H9 (cell line): ENCODE measurements around the gene RYR3. TPM values are rescaled to one million over a fixed set of nuclear protein-coding genes. Genes with fewer than 3 reads are reported as not detected.

Experiments
- DNase-seq: peaks from one replicate; pipeline ENCODE4 v3.0.0-alpha.2; 2017
- H2AFZ ChIP-seq: one replicate; pipeline ENCODE4 v1.6.1; 2013; ENCODE audit warnings: mild to moderate bottlenecking, low read length, control low read depth, moderate library complexity
- H2AK5ac ChIP-seq: 2 replicates; pipeline ENCODE4 v1.6.1; 2013; ENCODE audit warnings: low read length, control low read depth, mixed read lengths; ENCODE audit not compliant: insufficient read length
- H2BK120ac ChIP-seq: one replicate; pipeline ENCODE4 v1.6.1; 2013; ENCODE audit warnings: low read depth, mild to moderate bottlenecking, low read length, control low read depth, inconsistent platforms; ENCODE audit not compliant: poor library complexity, severe bottlenecking
- H2BK12ac ChIP-seq: 2 replicates; pipeline ENCODE4 v1.6.1; 2013; ENCODE audit warnings: low read length, control low read depth, mixed read lengths, low read depth; ENCODE audit not compliant: insufficient read length
- H2BK15ac ChIP-seq: 2 replicates; pipeline ENCODE4 v1.6.1; 2013; ENCODE audit warnings: low read depth, low read length, control low read depth
- H2BK20ac ChIP-seq: one replicate; pipeline ENCODE4 v1.6.1; 2013; ENCODE audit warnings: low read depth, mild to moderate bottlenecking, low read length, control low read depth, inconsistent platforms; ENCODE audit not compliant: poor library complexity, severe bottlenecking
- H2BK5ac ChIP-seq: 2 replicates; pipeline ENCODE4 v1.6.1; 2013; ENCODE audit warnings: low read length, control low read depth, mixed read lengths; ENCODE audit not compliant: insufficient read length
- H3K14ac ChIP-seq: 2 replicates; pipeline ENCODE4 v1.6.1; 2013; ENCODE audit warnings: low read length, control low read depth; ENCODE audit not compliant: insufficient read depth
- H3K18ac ChIP-seq: 2 replicates; pipeline ENCODE4 v1.6.1; 2013; ENCODE audit warnings: low read depth, mild to moderate bottlenecking, mixed read lengths, low read length, control low read depth; ENCODE audit not compliant: insufficient read length
- H3K23ac ChIP-seq: 2 replicates; pipeline ENCODE4 v1.6.1; 2013; ENCODE audit warnings: low read length, control low read depth, mixed read lengths, low read depth; ENCODE audit not compliant: insufficient read length
- H3K23me2 ChIP-seq: 2 replicates; pipeline ENCODE4 v1.6.1; 2013; ENCODE audit warnings: low read depth, mild to moderate bottlenecking, mixed read lengths, low read length, control low read depth; ENCODE audit not compliant: insufficient read length, poor library complexity, severe bottlenecking
- H3K27ac ChIP-seq: 2 replicates; pipeline ENCODE4 v1.5.1; 2013; ENCODE audit warnings: low read length, control low read depth, mixed read lengths, low read depth; ENCODE audit not compliant: insufficient read length
- H3K27me3 ChIP-seq: 2 replicates; pipeline ENCODE4 v1.6.1; 2013; ENCODE audit warnings: low read length, control low read depth, inconsistent platforms; ENCODE audit not compliant: insufficient read depth
- H3K4ac ChIP-seq: 2 replicates; pipeline ENCODE4 v1.6.1; 2013; ENCODE audit warnings: low read depth, mild to moderate bottlenecking, control low read depth, inconsistent platforms, low read length, moderate library complexity
- H3K4me1 ChIP-seq: 2 replicates; pipeline ENCODE4 v1.6.1; 2013; ENCODE audit warnings: low read length, control low read depth, inconsistent platforms; ENCODE audit not compliant: insufficient read depth
- H3K4me2 ChIP-seq: 2 replicates; pipeline ENCODE4 v1.6.1; 2013; ENCODE audit warnings: low read length, control low read depth, mixed read lengths; ENCODE audit not compliant: insufficient read length, insufficient read depth
- H3K56ac ChIP-seq: 2 replicates; pipeline ENCODE4 v1.6.1; 2013; ENCODE audit warnings: low read depth, mild to moderate bottlenecking, mixed read lengths, low read length, control low read depth; ENCODE audit not compliant: insufficient read length
- H3K79me1 ChIP-seq: 2 replicates; pipeline ENCODE4 v1.6.1; 2013; ENCODE audit warnings: low read depth, mild to moderate bottlenecking, moderate library complexity, low read length, control low read depth, inconsistent platforms; ENCODE audit not compliant: insufficient read depth, poor library complexity, severe bottlenecking
- H3K79me2 ChIP-seq: 2 replicates; pipeline ENCODE4 v1.6.1; 2013; ENCODE audit warnings: low read length, control low read depth, inconsistent platforms; ENCODE audit not compliant: insufficient read depth
- H3K9ac ChIP-seq: 2 replicates; pipeline ENCODE4 v1.6.1; 2013; ENCODE audit warnings: low read length, control low read depth, mixed read lengths; ENCODE audit not compliant: insufficient read length; ENCODE audit errors: extremely low read depth
- H3K9me3 ChIP-seq: one replicate; pipeline ENCODE4 v1.6.1; 2013; ENCODE audit warnings: low read depth, low read length, inconsistent platforms; ENCODE audit not compliant: control insufficient read depth
- H3T11ph ChIP-seq: one replicate; pipeline ENCODE4 v1.6.1; 2013; ENCODE audit warnings: mild to moderate bottlenecking, low read length, control low read depth, inconsistent platforms
- H4K20me1 ChIP-seq: one replicate; pipeline ENCODE4 v1.6.1; 2013; ENCODE audit not compliant: control insufficient read depth, insufficient read length, insufficient read depth
- H4K5ac ChIP-seq: 2 replicates; pipeline ENCODE4 v1.6.1; 2013; ENCODE audit warnings: low read depth, mild to moderate bottlenecking, mixed read lengths, low read length, control low read depth; ENCODE audit not compliant: insufficient read length
- H4K8ac ChIP-seq: replicated peaks from 2 replicates; pipeline ENCODE4 v1.6.1; 2013; ENCODE audit warnings: low read length, control low read depth, mixed read lengths, low read depth; ENCODE audit not compliant: insufficient read length
- H4K91ac ChIP-seq: 2 replicates; pipeline ENCODE4 v1.6.1; 2013; ENCODE audit warnings: low read depth, mild to moderate bottlenecking, moderate library complexity, mixed read lengths, low read length, control low read depth; ENCODE audit not compliant: insufficient read length
- H3K27ac Mint-ChIP-seq, 3 experiments: 2 replicates in 2 of 3; 3 replicates in 1 of 3; pipeline ENCODE4 v1.8.0; 2020 to 2021; ENCODE audit warnings: mixed read lengths in 3 of 3, mild to moderate bottlenecking in 1 of 3, moderate library complexity in 1 of 3
- H3K27me3 Mint-ChIP-seq: 2 replicates; pipeline ENCODE4 v1.8.0; 2021; ENCODE audit warnings: low read depth, mild to moderate bottlenecking, moderate library complexity, mixed read lengths
- H3K36me3 Mint-ChIP-seq, 3 experiments: 2 replicates in 2 of 3; 3 replicates in 1 of 3; pipeline ENCODE4 v1.8.0; 2020 to 2021; ENCODE audit warnings: low read depth in 3 of 3, mixed read lengths in 3 of 3; ENCODE audit not compliant: insufficient read depth in 1 of 3
- H3K4me1 Mint-ChIP-seq, 2 experiments: 2 replicates each; pipeline ENCODE4 v1.8.0; 2020; ENCODE audit warnings: mixed read lengths in 2 of 2
- H3K4me3 Mint-ChIP-seq, 2 experiments: 2 replicates in 1 of 2; 3 replicates in 1 of 2; pipeline ENCODE4 v1.8.0; 2020 to 2021; ENCODE audit warnings: mild to moderate bottlenecking in 2 of 2, mixed read lengths in 2 of 2, moderate library complexity in 1 of 2
- H3K9me3 Mint-ChIP-seq, 2 experiments: 2 replicates in 1 of 2; 3 replicates in 1 of 2; pipeline ENCODE4 v1.8.0; 2020; ENCODE audit warnings: mild to moderate bottlenecking in 2 of 2, mixed read lengths in 2 of 2, moderate library complexity in 1 of 2
- WGBS: extraction: QIAGEN DNeasy Blood & Tissue Kit; methylation state at CpG from one replicate; pipeline ENCODE4 v1.1.7; 2013; ENCODE audit warnings: missing lambda C conversion rate, low lambda C conversion rate, mixed read lengths; ENCODE audit not compliant: insufficient read length; ENCODE audit errors: extremely low coverage; 5-methylcytosine and 5-hydroxymethylcytosine counted together
- total RNA-seq: library from RNA; stranded (reverse); gene quantifications from 2 replicates; pipeline ENCODE4 v1.2.1, GENCODE V29; 2021
- TF ChIP-seq, protein P1 (sequence below): fragments of 200-600 bp; sonication (generic); conservative IDR thresholded peaks from 3 replicates; pipeline ENCODE4 v1.8.0; 2021; ENCODE audit warnings: antibody characterized with exemption, mild to moderate bottlenecking

Gene RYR3
- total RNA-seq, 1 experiment from 2014 or later = 0.85 TPM

DNA sequence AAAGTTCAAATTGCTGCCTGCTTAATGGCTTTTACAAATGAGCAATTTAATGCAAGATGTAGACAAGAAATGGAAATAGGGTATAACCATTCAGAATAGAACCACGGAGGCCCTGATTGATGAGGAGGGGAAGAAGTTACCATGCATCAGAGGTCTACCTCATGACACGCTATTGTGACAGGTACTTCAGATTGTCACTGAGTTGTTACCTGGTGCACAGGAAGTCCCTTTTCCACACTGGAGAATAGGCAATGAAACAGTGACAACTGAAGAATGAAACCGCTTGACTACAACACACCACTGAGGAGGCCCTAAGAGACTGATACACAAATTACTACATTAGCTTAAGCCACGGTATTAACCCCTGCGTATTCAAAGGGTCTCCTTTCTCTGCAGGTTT lies 251.2 kb downstream of the RYR3 start:
- Histone ChIP-seq H3K79me2 (no peaks in the 10 kb centered on the region), H2BK20ac (no peak overlapping the region), H4K8ac (no peak overlapping the region), H2BK5ac (no peak overlapping the region), H2BK15ac (no peak overlapping the region), H3K4me2 (no peak overlapping the region), H3K23ac (no peak overlapping the region), H2BK12ac (no peak overlapping the region), H3K9ac (no peak overlapping the region), H3K79me1 (no peaks in the 10 kb centered on the region), H2BK120ac (no peak overlapping the region), H3K27me3 (no peaks in the 10 kb centered on the region), H3K18ac (no peak overlapping the region), H2AK5ac (no peak overlapping the region), H4K91ac (no peak overlapping the region), H3K14ac (no peak overlapping the region), H3K23me2 (no peaks in the 10 kb centered on the region), H2AFZ (no peak overlapping the region), H3K4me1 (peaks cover 8% of the 10 kb centered on the region; the same call in 1 of the 2 replicates), H3K27ac (no peak overlapping the region), H3T11ph (no peak overlapping the region), H4K5ac (no peak overlapping the region), H3K4ac (no peak overlapping the region), H4K20me1 (no peaks in the 10 kb centered on the region), H3K9me3 (no peaks in the 10 kb centered on the region), H3K56ac (no peak overlapping the region)
- Mint-ChIP-seq H3K36me3 (no peaks in the 10 kb centered on the region; a peak in 1 of 7 replicates), H3K4me3 (no peak overlapping the region), H3K27ac (peak overlapping the region in 2 of 3 experiments; percentile 18 to 57; a peak in 2 of 7 replicates), H3K27me3 (peaks cover 3% of the 10 kb centered on the region; the same call in 1 of the 2 replicates), H3K4me1 (peaks cover 30 to 33% of the 10 kb centered on the region in 2 experiments), H3K9me3 (no peaks in the 10 kb centered on the region; a peak in 2 of 5 replicates)
- TF ChIP-seq, protein P1, sequence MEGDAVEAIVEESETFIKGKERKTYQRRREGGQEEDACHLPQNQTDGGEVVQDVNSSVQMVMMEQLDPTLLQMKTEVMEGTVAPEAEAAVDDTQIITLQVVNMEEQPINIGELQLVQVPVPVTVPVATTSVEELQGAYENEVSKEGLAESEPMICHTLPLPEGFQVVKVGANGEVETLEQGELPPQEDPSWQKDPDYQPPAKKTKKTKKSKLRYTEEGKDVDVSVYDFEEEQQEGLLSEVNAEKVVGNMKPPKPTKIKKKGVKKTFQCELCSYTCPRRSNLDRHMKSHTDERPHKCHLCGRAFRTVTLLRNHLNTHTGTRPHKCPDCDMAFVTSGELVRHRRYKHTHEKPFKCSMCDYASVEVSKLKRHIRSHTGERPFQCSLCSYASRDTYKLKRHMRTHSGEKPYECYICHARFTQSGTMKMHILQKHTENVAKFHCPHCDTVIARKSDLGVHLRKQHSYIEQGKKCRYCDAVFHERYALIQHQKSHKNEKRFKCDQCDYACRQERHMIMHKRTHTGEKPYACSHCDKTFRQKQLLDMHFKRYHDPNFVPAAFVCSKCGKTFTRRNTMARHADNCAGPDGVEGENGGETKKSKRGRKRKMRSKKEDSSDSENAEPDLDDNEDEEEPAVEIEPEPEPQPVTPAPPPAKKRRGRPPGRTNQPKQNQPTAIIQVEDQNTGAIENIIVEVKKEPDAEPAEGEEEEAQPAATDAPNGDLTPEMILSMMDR = no peak
- no CpG with 5 or more reads among the region's 5 CpGs for WGBS
- no peak for DNase-seq
